SK-N-MC (cell line): ENCODE data around the gene GAST.

Experiments
- DNase-seq: peaks from one replicate; pipeline ENCODE4 v3.0.0-alpha.2; 2011; ENCODE audit warnings: low read depth, low spot score
- H3K27ac ChIP-seq: fragments of 200-600 bp; sonication (generic); 2 replicates; pipeline ENCODE4 v1.5.1; 2016; ENCODE audit warnings: mixed run types
- H3K36me3 ChIP-seq: fragments of 200-600 bp; sonication (generic); 2 replicates; pipeline ENCODE4 v1.6.1; 2017; ENCODE audit warnings: antibody characterized with exemption, low read length, mixed read lengths; ENCODE audit not compliant: insufficient read depth
- H3K4me3 ChIP-seq: fragments of 200-600 bp; sonication (generic); 2 replicates; pipeline ENCODE4 v1.5.1; 2016
- H3K9ac ChIP-seq: fragments of 200-600 bp; sonication (generic); 2 replicates; pipeline ENCODE4 v1.8.0; 2017; ENCODE audit warnings: mixed run types, mixed read lengths; ENCODE audit not compliant: insufficient read length
- H3K9me3 ChIP-seq: fragments of 200-600 bp; sonication (generic); 2 replicates; pipeline ENCODE4 v1.6.1; 2017; ENCODE audit warnings: low read depth, mild to moderate bottlenecking, antibody characterized with exemption, low read length, moderate library complexity, mixed read lengths
- EZH2 ChIP-seq: fragments of 200-600 bp; sonication (generic); IDR thresholded peaks from one replicate; pipeline ENCODE4 v1.6.1; 2017; ENCODE audit warnings: antibody characterized with exemption
- FOXP2 ChIP-seq: optimal IDR thresholded peaks from 2 replicates; pipeline ENCODE3; 2011; ENCODE audit warnings: mild to moderate bottlenecking, moderate library complexity; ENCODE audit not compliant: insufficient read depth; ENCODE audit errors: extremely low read length, control extremely low read depth
- POLR2AphosphoS5 ChIP-seq: IDR thresholded peaks from 2 replicates; pipeline ENCODE4 v1.6.1; 2012; ENCODE audit warnings: mild to moderate bottlenecking, low read depth, low read length, borderline replicate concordance

Gene GAST

GRCh38 chr17:41731836-41732235 is 19.7 kb downstream of the GAST start:
- TF ChIP-seq FOXP2 (no peak), EZH2 (no peak), POLR2AphosphoS5 (no peak)
- peak overlapping the region; percentile 98; the same call in 1 of the 2 replicates for H3K4me3 ChIP-seq
- peaks cover 44% of the 10 kb centered on the region for H3K36me3 ChIP-seq

GRCh38 chr17:41733348-41734138 is 21.4 kb downstream of the GAST start:
- no peak for DNase-seq
- Histone ChIP-seq H3K36me3 (peaks cover 27% of the 10 kb centered on the region), H3K9me3 (no peaks in the 10 kb centered on the region), H3K27ac (no peak overlapping the region), H3K9ac (peak overlapping the region; percentile 91), H3K4me3 (peak overlapping the region; percentile 98)
- TF ChIP-seq FOXP2: no peak
- TF ChIP-seq POLR2AphosphoS5: no peak
- no peak for TF ChIP-seq EZH2

More at GRCh38 chr17:41731836-41732235, 19.7 kb downstream of the GAST start:
- Histone ChIP-seq H3K27ac (no peak overlapping the region), H3K9me3 (no peaks in the 10 kb centered on the region), H3K9ac (no peak overlapping the region)
- DNase-seq: no peak

GRCh38 chr17:41734139-41734948 is 22.2 kb downstream of the GAST start, which contains the start of gene HAP1:
HAP1 (minus strand) TSS chr17:41734643; CDS start chr17:41734634, 9 bp downstream.
- TF ChIP-seq POLR2AphosphoS5 (peak; percentile 99), FOXP2 (no peak)
- peak within 1 kb of the TSS; percentile 92 for H3K27ac ChIP-seq
- peaks cover 23% of the 10 kb centered on the region for H3K36me3 ChIP-seq
- no peak for DNase-seq
- peak within 1 kb of the TSS; percentile 98 for H3K4me3 ChIP-seq
- peak within 1 kb of the TSS; percentile 91 for H3K9ac ChIP-seq
- no peaks in the 10 kb centered on the region for H3K9me3 ChIP-seq

GRCh38 chr17:41734949-41735313 is 22.8 kb downstream of the GAST start:
- DNase-seq: no peak
- H3K27ac ChIP-seq: peak overlapping the region; percentile 92
- TF ChIP-seq POLR2AphosphoS5 (no peak), EZH2 (no peak), FOXP2 (no peak)
- peaks cover 23% of the 10 kb centered on the region for H3K36me3 ChIP-seq
- peak overlapping the region; percentile 98 for H3K4me3 ChIP-seq
- no peaks in the 10 kb centered on the region for H3K9me3 ChIP-seq
- H3K9ac ChIP-seq: peak overlapping the region; percentile 91

GRCh38 chr17:41735744-41736143 is 23.6 kb downstream of the GAST start:
- H3K27ac ChIP-seq: peak overlapping the region; percentile 84
- peak overlapping the region; percentile 98 for H3K4me3 ChIP-seq
- H3K36me3 ChIP-seq: peaks cover 16% of the 10 kb centered on the region
- TF ChIP-seq FOXP2 (no peak), EZH2 (no peak), POLR2AphosphoS5 (no peak)
- H3K9me3 ChIP-seq: no peaks in the 10 kb centered on the region
- H3K9ac ChIP-seq: no peak overlapping the region
- no peak for DNase-seq

GRCh38 chr17:41736983-41737679 is 25.0 kb downstream of the GAST start:
- Histone ChIP-seq H3K27ac (peak overlapping the region; percentile 96), H3K4me3 (peak overlapping the region; percentile 79), H3K9ac (peak overlapping the region; percentile 75), H3K9me3 (no peaks in the 10 kb centered on the region), H3K36me3 (peaks cover 3% of the 10 kb centered on the region)
- TF ChIP-seq POLR2AphosphoS5: no peak
- no peak for TF ChIP-seq EZH2
- peak; percentile 28 for TF ChIP-seq FOXP2
- DNase-seq: peak; percentile 95

GRCh38 chr17:41737680-41738023 is 25.5 kb downstream of the GAST start:
- TF ChIP-seq FOXP2: no peak
- TF ChIP-seq POLR2AphosphoS5: no peak; the same call in 1 of the 2 replicates
- no peak for TF ChIP-seq EZH2
- DNase-seq: no peak
- peak overlapping the region; percentile 96 for H3K27ac ChIP-seq
- peak overlapping the region; percentile 75 for H3K9ac ChIP-seq
- no peaks in the 10 kb centered on the region for H3K9me3 ChIP-seq
- no peaks in the 10 kb centered on the region; the same call in 1 of the 2 replicates for H3K36me3 ChIP-seq
- H3K4me3 ChIP-seq: peak overlapping the region; percentile 79
